Mucosa of gallbladder (tissue), 1 donor: Measurements from ENCODE around the gene KLK13. TPM values are rescaled to one million over a fixed set of nuclear protein-coding genes. Genes with fewer than 3 reads are reported as not detected.

Experiments used
- DNase-seq: peaks from one replicate; pipeline ENCODE4 v3.0.0-alpha.2; 2020; ENCODE audit warnings: low spot score
- total RNA-seq: library from RNA; stranded (reverse); gene quantifications from one replicate; pipeline ENCODE4 v1.2.1, GENCODE V29; 2021
- donor health status: DM: no; HTN: no; CAD: no.

The KLK13 gene
- total RNA-seq, 1 donor from 2014 or later = 2.0 TPM

DNA sequence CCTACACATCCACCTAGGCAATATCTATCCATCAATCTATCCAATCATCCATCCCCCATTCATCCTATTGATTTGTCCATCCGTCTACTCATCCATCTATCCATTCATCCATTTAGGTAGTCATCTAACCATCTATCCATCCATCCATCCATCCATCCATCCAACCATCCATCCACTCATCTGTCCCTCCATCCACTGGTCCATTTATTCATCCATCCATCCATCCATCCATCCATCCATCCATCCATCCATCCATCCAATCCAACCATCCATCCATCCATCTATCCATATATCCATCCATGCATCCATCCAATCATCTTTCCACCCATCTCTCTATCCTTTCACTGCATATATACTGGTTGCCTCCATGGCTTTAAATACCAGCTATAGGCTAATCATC, 3.9 kb downstream of the KLK13 start:
- no peak for DNase-seq

DNA sequence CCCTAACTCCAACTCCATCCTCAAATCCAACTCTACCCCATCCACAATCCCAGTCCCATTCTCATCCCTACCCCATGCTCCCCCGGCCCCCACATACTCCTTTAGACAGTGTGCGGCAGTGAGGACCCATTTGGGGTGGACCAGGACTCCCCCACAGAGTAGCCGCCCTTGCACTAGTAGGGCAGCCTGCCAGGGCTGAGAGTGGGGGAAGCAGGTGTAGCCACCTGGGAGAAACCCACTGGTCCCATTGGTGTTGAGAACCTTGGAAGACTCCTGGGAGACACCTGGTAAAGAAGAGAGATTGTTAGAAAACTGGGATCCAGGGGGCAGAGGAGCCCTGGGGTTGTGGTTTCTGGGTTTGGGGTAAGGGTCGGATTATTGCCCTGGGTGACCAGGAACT, 4.6 kb downstream of the KLK13 start:
- no peak for DNase-seq

DNA sequence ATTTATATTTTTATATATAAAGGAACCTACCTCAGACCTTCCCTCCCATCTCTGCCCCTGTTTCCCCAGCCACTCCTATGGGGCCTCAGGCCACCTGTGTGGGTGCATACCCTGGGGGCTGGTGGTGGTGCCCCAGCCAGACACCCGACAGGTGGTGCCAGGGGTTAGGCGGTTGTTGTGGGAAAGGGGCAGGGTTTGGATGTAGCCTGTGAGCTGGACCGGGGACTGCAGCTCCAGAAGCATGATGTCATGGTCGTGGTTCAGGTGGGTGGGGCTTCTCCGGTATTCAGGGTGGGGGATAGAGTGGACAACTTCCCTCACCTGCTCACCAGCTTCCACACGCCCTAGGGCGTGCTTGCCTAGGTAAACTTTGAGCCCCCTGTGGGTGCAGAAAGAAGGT, 5.2 kb downstream of the KLK13 start:
- no peak for DNase-seq

DNA sequence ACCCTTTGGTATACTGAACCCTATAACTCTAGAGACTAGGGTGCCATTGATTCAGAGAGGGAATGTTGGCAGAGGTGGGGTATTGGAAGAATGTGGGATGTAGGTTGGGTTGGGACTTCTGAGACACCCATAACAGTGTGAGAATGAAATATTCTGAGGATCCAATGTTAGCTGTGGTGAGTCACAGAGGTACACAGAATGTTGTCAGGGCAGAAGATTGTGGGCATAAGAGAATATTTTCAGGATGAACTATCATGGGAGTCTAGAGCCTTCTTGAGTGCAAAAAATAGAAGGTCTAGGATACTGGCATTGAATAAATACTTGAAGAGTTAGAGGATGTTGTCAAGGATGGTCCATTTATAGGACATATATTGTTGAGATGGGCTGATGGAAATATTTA, 9.0 kb downstream of the KLK13 start:
- no peak for DNase-seq

DNA sequence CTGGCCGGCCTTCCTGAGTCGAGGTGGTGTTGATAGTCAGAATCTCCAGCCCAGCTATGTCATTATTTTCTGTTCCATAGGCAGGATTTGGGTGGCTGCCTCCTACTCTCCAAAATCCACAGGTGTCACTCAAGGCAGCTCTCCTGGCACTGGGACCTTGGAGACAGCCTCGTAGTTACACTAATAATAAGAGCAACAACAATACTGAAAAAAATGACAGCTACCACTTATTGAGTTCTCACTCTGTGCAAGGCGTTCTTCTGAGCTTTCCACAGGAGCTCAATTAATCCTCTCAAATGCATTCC, 17.9 kb downstream of the KLK13 start:
- no peak for DNase-seq

DNA sequence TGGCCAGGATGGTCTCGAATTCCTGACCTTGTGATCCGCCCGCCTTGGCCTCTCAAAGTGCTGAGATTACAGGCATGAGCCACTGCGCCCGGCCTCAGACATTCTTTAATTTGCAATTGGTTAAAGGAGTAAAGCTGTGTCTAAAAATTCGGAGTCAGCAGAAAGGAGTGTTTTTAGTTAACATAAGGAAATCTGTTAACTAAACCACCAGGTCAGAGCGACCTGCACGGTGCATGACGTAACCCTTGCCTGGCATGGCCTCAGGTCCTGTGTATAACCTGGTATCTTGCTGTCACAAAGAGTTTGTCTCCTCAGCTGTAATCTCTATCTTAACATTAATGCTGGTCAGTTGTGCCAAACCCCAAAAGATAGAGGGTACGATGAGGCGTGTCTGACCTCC, 20.6 kb downstream of the KLK13 start:
- DNase-seq = no peak

DNA sequence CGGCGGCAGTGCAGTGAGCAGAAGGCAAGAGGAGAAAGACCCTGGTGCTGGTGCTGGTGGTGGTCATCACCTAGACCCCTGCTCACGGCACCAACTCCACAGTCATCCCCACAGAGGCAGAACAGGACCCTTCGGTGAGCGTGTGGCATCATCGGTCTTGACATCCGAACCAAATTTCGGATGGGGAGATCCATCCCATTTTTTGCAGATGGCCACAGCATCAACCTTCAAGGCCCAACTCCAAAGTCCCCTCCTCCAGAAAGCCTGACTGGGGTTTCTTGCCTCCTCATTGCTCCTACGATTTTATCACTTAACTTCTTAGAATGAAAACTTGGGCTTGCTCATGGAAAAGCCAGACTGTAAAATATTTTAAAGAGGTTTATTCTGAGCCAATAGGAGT, 21.4 kb downstream of the KLK13 start:
- DNase-seq = no peak

DNA sequence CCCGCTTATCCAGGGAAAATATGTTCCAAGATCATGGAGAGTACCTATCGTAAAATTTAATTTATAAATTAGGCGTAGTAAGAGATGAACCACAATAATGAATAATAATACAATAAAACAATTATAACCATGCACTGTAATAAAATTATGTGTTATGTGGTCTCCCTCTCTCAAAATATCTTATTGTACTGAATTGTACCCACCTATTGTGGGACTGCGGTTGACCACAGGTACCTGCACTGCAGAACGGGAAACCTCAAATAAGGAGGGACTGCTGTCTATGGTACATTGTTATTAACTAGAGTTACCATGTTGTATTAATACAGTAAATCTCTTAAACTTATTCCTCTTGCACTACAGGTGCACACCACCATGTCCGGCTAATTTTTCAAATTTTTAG, 24.7 kb downstream of the KLK13 start:
- no peak for DNase-seq

DNA sequence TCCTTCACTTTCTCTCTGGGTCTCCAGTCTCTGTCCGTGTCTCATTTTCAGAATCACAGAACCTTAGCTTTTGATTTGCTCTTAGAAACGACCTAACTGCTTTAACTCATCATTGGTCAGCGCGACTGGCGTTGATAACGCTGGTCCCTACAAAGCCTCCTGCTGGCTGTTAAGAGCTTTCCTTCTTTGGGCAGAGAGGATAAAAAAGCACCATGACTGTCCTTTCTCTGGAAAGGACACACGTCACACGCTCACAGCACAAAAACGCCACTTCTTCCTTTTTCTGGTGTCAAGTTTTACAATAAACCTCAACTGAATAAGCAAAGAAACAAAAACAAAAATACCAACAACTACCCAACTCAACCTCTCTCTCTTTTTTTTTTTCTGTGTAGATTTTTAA, 28.4 kb downstream of the KLK13 start:
- no peak for DNase-seq

DNA sequence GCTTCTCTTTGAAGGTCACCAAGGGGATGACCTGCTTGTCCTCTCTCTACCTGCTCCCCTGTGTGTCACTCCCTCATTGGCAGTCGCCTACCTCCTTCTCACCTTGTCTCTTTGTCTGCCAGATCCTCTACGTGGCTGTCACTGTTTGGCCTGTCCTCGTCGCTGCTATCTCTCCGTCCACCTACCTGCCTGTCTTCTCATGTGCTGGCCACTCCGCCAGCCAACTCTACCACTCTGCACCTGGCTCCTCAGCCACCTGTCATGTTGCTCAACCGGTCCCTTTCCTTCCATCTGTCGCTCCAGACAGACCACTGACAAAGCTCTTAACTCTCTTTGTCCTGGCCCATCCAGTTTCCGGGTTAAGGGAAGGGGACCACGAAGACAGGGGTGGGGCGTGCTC, 30.2 kb downstream of the KLK13 start, which contains the start of gene KLK12:
Gene KLK12, minus strand, starts transcription at position 299 of the 400 bp plus-strand sequence. CDS start 381 bp downstream, outside the sequence.
- DNase-seq = peak; percentile 21

DNA sequence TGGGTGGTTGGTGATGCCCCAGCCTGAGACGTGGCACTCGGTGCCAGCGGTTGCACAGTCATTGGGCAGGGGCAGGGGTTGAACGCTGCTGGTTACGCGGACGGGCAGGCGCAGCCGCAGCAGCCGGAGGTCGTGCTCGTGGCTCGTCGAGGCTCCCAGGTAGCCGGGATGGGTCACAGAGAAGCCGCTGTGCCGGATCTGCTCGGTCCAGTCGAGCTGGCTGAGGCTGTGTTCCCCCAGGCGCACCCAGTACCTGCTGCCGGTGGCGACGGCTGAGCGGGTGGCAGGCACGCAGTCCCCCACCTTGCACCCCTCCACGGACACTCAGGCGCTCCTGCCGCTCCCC, 33.0 kb downstream of the KLK13 start:
- no peak for DNase-seq

DNA sequence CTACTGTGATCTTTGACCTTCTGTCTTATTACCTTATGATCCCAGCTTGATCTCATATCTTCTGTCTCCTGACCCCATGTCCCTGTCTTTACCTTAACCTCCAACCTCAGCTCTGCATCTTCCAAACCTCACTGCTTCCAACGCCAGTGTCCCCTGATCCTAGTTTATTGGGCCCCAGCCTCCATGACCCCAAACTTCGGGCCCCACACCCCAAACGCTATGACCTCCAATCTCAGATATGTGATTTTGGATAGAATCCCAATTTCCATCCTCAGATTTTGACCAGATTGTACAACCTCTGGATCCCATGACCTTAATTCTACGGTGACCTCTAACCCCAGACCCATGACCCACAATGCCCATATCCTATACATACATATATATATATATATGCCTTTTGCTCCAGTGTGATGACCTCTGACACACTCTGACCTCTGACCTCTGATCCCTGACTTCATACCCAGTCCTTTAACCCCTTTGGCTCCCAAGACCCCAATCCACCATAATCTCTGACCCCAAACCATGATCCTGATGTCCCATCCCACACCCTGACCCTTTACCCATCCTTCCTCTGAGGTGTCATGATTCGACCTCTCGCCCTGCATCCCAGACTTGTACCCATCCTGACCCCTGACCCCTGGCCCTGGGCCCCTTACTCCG, 33.5 kb downstream of the KLK13 start:
- no peak for DNase-seq

DNA sequence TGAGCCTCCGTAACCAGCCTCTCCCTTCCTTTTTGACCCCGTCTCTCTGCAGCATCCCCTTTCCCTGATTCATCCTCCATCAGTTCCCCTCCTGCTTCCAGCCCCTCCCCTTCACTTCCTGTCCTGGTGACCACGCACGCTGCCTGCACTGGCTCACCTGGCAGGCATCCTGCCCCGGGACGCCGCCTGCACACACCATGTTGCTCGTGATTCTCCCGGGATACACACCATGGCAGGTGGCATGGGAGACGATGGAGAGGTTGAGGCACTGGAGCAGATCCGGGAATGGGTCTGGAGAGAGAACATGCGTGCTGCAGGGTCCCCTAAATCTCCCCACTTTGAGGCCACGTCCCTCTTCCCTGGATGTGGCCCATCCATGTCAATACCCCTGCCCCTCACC, 34.3 kb downstream of the KLK13 start:
- DNase-seq = no peak

DNA sequence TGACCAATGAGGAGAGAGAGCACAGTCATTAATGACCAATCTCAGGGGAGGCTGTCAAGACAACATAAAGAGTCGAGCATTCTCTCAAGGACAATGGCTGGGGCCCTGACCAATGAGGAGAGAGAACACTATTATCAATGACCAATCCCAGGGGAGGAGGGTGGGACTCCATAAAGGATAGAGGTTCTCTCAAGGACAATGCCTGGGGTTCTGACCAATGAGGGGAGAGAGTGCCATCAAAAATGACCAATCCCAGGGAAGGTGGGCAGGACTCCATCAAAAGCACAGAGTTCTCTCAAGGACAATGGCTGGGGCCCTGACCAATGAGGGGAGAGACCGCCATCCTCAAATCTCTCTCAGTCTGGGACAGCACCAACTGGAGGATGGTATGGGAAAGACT, 35.2 kb downstream of the KLK13 start:
- DNase-seq = no peak

DNA sequence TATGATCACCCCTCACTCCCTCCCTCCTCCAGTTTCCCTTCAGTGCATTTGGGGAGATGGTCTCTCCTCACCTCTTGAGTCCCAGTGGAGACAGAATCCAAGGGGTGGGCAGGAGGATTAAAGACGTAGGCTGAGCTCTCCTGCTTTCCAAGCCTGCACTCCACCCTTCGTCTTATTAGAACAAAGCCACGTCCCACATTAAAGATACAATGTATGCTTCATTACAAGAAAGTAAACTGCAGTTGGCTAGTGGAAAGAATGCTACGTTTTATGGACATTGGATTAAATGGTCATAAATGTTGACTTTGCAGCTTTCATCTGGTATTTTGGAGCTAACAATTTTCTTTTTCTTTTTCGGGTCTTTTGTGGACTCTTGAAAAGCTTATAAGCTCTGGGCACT, 37.0 kb downstream of the KLK13 start:
- DNase-seq = no peak

DNA sequence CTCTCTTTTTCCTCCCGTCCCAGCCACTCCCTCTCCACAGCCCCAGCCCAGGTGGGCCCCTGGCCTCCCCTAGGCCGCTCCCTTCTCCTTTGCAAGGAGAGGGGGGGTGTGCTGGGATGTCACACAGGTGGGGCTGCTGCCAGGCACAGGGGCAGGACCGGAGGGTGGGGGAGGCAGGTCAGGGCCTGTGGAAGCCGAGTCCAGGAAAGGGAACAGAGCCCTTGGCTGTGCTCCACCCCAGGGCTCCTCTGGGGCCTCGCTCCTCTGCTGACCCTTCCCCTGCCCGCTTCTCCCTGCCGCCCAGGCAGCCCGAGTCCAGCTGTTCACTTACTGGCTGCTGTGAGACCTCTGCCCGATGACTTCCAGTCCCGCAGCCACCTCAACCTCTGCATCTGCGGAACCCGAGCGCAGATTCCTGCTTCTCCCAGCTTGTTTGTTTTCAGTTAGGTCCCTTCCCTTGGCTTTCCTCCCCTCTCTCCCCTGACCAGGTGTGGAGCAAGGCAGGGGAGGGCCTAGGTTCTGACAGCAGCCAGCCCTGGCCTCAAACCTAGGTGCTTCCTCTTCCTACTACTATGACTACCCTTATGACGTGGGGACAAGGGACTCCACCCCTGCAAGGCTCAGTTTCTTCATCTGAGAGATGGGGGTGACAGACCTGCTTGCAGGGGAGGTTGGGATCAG, 37.6 kb downstream of the KLK13 start:
- no peak for DNase-seq

DNA sequence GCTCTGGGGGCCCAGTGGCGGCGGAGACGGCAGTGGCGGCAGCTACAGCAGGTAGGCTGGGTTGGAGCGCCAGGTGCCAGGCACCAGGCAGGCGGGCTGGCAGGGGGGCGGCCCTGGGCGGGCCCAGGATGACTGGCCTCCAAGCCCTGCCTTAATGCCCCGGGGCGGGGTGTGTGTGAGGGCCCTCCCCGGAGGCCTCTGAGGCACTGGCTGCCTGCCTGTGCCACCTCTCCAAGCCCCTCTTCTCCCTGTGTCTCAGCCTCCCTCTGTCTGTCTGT, 38.4 kb downstream of the KLK13 start, which contains the start of gene KLK11:
Gene KLK11, minus strand, starts transcription at position 63 of the 278 bp plus-strand sequence. CDS start 985 bp downstream, outside the sequence.
- peak; percentile 84 for DNase-seq

DNA sequence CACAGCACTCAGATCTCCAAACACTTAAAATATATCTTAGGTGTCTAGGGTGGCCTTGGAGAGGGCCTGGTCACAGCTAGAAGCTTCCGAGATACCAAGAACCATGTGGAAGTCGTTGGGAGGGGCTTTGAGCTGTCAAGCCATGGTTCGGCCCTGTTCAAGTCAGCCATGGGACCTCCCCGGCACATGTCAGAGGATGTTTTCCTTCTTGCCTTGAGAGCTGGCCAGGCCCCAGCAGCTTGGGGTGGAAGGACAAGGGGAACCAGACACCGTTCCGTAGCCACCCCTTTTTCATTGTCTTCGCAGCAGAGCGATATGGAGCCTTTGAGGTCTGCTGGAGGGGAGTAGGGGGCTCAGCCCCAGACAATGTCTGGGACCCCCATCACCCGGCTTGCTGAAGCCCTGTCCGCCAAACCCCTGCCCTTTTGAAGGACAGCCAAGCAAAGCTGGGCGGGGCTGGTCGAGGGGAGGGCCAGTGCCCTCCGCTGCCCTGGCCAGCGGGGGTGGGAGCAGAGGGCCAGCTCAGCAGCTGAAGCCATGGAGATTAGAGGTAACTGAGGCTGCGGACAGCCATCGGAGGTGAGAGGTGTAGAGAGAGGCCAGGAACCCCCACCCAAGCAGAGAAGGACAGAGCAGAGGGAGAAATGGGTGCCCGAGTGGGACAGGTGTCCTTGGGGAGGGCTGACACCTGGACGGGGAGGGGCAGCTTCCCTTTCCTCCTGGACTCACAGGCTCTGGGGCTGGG, 38.9 kb downstream of the KLK13 start:
- DNase-seq = peak; percentile 35

DNA sequence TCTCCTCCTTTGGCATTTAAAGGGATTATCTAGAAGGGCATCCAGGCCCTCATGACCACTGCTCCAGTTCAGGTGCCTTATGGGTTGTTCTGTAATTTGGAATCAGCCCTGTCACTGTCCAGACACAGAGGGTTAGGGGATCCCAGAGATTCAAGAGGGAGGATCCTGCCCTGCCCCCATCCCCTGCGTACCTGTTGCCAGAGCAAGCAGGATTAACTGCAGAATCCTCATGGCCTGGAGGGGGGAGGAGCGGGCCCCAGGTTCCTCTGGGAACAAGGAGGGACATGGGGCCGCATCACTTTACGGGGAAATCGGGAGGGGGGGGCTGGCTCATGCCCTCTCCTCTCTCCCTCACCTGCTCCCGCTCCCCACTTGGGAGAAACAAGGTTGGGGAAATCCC, 39.5 kb downstream of the KLK13 start:
- no peak for DNase-seq

DNA sequence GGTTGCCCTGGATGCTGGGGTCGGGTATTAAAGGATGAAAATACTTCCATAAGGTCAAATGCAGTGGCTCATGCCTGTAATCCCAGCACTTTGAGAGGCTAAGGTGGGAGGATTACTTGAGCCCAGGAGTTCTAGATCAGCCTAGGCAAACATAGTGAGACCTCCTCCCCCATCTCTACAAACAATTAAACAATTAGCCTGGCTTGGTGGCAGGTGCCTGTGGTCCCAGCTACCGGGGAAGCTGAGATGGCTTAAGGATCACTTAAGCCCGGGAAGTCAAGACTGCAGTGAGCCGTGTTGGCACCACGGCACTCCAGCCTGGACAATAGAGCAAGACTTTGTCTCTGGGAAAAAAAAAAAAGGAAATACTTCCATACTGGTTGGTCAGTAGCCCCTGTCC, 40.0 kb downstream of the KLK13 start:
- no peak for DNase-seq

DNA sequence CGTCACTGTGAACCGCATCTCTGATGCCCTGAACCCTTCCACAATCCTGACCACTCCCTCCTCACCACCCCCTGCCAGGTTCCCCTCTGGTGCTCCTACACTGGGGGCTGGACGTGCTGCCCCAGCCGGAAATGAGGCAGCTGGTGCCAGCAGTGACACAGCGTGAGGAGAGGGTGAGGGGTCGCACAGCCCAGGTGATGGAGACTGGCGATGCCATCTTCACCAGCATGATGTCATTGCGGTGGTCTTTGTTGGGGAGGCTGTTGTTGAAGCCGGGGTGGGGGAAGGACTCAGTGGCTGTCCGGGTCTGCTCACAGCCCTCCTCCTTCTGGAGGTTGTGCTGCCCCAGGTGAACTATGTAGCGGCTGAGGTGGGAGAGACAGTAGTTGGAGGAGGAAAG, 40.9 kb downstream of the KLK13 start:
- DNase-seq = no peak

DNA sequence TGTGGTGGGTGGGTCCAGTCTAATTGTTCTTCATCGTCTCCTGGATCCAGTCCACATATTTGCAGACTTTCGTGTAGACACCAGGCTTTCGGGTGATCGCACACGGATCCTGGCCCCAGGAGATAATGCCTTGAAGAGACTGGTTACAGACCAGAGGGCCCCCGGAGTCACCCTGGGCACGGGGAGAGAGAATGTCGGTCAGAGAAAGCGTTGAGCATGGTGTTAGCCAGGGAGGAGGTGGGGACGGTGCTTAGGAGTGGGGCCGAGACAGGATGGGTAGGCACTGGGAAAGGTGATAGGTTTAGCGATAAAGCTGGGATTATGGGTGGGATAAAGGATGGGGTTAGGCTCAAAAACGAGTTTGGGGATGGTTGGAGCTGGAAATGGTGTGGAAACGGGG, 42.4 kb downstream of the KLK13 start:
- DNase-seq = no peak

DNA sequence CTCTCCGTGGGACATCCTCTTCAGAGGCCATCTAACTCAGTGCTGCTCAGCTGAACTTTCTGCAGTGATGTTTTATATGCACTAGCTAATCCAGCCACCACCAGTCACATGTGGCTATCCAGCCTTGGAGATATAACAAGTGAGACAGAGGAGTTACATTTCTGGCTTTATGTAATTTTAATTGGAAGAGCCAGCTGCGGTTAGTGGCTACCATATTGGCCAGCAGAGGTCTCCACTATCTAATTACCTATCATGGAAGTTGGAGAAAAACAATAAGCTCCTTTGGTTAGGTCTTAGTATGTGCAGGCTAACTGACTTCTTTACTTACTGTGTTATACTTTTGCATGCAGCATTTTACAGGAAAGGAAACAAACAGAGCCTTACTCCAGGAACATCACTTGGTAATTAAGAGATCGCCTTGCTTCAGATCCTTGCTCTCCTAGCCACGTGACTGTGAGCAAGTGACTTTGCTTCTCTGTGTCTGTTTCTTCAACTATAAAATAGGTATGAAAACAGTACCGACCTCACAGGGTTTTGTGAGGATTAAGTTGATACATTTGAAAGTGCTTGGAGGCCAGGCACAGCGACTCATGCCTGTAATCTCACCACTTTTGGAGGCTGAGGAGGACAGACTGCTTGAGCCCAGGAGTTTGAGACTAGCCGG, 43.8 kb downstream of the KLK13 start:
- DNase-seq = peak; percentile 38
